Stimulated activated naive CD8-positive, alpha-beta T cell treated with anti-CD3 and anti-CD28 coated beads, Interleukin-15, amount 100 ng/mL, for 72 hours (primary cell): ENCODE data around the gene ATP2B2.

ENCODE experiments used
- ATAC-seq: fragments of 150-1000 bp; cut with Tn5 transposase; 2 replicates; pipeline ENCODE4 v1.10.0; 2021; ENCODE audit warnings: mild to moderate bottlenecking, moderate library complexity
- DNase-seq, 2 donors: peaks; one replicate each; pipeline ENCODE4 v3.0.0; 2021 to 2022
- H3K27ac Mint-ChIP-seq, 2 donors: one replicate each; pipeline ENCODE4 v1.8.0; 2022; ENCODE audit warnings: mild to moderate bottlenecking in 2 of 2, mixed read lengths in 2 of 2, moderate library complexity in 2 of 2
- H3K27me3 Mint-ChIP-seq: one replicate; pipeline ENCODE4 v1.8.0; 2022; ENCODE audit warnings: mixed read lengths
- H3K4me1 Mint-ChIP-seq: one replicate; pipeline ENCODE4 v1.8.0; 2022; ENCODE audit warnings: mild to moderate bottlenecking, mixed read lengths
- H3K4me3 Mint-ChIP-seq, 2 donors: one replicate each; pipeline ENCODE4 v1.8.0; 2022; ENCODE audit warnings: mild to moderate bottlenecking in 2 of 2, mixed read lengths in 2 of 2, moderate library complexity in 1 of 2
- H3K9me3 Mint-ChIP-seq, 2 donors: one replicate each; pipeline ENCODE4 v1.8.0; 2022; ENCODE audit warnings: mixed read lengths in 2 of 2

ATP2B2 gene

GRCh38 chr3:10339376-10339955, 165.9 kb downstream of the ATP2B2 start:
- Mint-ChIP-seq H3K27me3 (peaks cover 10% of the 10 kb centered on the region), H3K4me3 (no peak overlapping the region), H3K4me1 (peaks cover 12% of the 10 kb centered on the region), H3K27ac (no peak overlapping the region), H3K9me3 (no peaks in the 10 kb centered on the region)
- ATAC-seq (no peak), DNase-seq (no peak)

- peaks cover 4% of the 10 kb centered on the region for H3K27me3 Mint-ChIP-seq
- H3K4me1 Mint-ChIP-seq = peaks cover 6% of the 10 kb centered on the region
- DNase-seq (no peak), ATAC-seq (no peak)
- H3K27ac Mint-ChIP-seq = peak overlapping the region in 1 of 2 donors; percentile 36
- no peak overlapping the region for H3K4me3 Mint-ChIP-seq
- no peaks in the 10 kb centered on the region for H3K9me3 Mint-ChIP-seq
These were observed 166.6 kb downstream of the ATP2B2 start for GRCh38 chr3:10338591-10339353.

- no peaks in the 10 kb centered on the region for H3K9me3 Mint-ChIP-seq
- peak overlapping the region in 1 of 2 donors; percentile 3 for H3K27ac Mint-ChIP-seq
- DNase-seq (no peak), ATAC-seq (no peak)
- no peaks in the 10 kb centered on the region for H3K27me3 Mint-ChIP-seq
- peaks cover 13% of the 10 kb centered on the region for H3K4me1 Mint-ChIP-seq
- H3K4me3 Mint-ChIP-seq = no peak overlapping the region
These were observed 167.3 kb downstream of the ATP2B2 start for GRCh38 chr3:10338164-10338470.

GRCh38 chr3:10337323-10338163, 167.8 kb downstream of the ATP2B2 start:
- no peaks in the 10 kb centered on the region for H3K9me3 Mint-ChIP-seq
- peaks cover 18% of the 10 kb centered on the region for H3K4me1 Mint-ChIP-seq
- peak overlapping the region in 1 of 2 donors; percentile 3 for H3K27ac Mint-ChIP-seq
- H3K27me3 Mint-ChIP-seq = no peaks in the 10 kb centered on the region
- ATAC-seq = peak; percentile 22
- no peak for DNase-seq
- H3K4me3 Mint-ChIP-seq = no peak overlapping the region

- H3K4me1 Mint-ChIP-seq = peaks cover 24% of the 10 kb centered on the region
- H3K27ac Mint-ChIP-seq = no peak overlapping the region
- DNase-seq (no peak), ATAC-seq (no peak)
- no peaks in the 10 kb centered on the region for H3K27me3 Mint-ChIP-seq
- no peak overlapping the region for H3K4me3 Mint-ChIP-seq
- no peaks in the 10 kb centered on the region for H3K9me3 Mint-ChIP-seq
These were observed 168.6 kb downstream of the ATP2B2 start for GRCh38 chr3:10336761-10337160.

DNA sequence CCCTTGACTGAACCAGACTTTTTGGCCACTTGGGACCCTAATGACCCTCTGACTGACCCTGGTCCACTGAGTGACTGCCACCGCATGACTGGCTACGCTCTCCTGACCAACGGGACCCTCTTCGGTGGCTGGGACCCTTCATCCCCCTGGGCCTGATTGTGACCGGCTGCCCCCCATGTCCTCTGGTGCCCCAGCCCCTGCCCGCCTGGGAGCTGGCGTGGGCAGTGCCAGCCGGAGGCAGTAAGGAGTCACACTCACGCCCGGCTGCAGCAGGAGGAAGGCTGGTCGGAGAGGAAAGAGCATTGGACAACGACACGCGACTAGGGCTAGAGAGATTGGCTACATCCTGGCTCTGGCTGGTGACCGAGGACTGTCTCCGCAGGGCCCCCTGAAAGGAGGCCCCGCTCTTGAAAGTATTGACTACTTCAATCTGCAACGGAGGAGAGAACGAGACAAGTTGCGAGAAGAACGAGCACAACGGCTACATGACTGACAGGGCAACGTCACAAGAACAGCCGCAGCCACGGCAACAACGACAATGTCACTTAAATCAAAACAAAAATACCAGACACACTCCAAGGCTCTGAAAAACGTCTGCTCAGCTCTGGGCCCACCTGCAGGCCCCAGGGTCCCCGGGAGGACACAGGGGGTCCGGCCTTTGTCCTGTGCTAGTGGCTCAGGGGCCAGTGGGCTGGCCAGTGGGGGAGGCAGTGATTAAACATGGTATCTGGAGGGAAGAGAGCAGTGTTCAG, 169.3 kb downstream of the ATP2B2 start:
- no peaks in the 10 kb centered on the region for H3K27me3 Mint-ChIP-seq
- no peaks in the 10 kb centered on the region for H3K9me3 Mint-ChIP-seq
- ATAC-seq = no peak
- H3K4me1 Mint-ChIP-seq = peaks cover 24% of the 10 kb centered on the region
- no peak for DNase-seq
- H3K27ac Mint-ChIP-seq = no peak overlapping the region
- no peak overlapping the region for H3K4me3 Mint-ChIP-seq

DNA sequence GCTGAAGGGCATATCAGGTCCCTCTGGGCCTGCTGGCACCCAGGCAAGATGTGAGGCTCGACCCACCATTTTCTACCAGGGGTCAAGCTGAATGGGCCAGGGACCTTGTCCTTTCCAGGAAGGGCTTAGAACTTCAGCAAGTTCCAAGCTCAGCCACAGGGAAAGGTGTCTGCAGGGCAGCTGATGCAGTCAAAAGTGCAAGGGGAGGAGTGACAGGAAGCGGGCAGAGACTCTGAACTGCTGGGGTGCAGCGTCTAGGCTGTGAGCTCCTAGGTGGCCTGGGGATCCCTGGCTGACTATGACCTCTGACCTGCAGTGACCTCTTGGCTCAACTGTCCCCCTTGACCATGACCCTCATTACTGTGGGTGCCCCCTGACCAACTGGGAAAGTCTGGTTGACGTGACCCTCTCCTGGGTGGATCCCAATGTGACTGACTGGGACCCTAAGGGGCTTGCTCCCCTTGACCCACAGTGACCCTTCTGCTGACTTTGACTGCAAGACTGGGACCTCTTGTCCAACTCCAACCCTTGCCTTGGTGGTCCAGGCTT, 170.1 kb downstream of the ATP2B2 start:
- H3K9me3 Mint-ChIP-seq = no peaks in the 10 kb centered on the region
- no peak for ATAC-seq
- H3K4me1 Mint-ChIP-seq = peaks cover 24% of the 10 kb centered on the region
- H3K4me3 Mint-ChIP-seq = no peak overlapping the region
- DNase-seq = no peak
- peaks cover 4% of the 10 kb centered on the region for H3K27me3 Mint-ChIP-seq
- H3K27ac Mint-ChIP-seq = no peak overlapping the region

GRCh38 chr3:10334459-10334858, 170.9 kb downstream of the ATP2B2 start:
- DNase-seq = no peak
- Mint-ChIP-seq H3K9me3 (no peaks in the 10 kb centered on the region), H3K4me1 (peaks cover 24% of the 10 kb centered on the region), H3K4me3 (no peak overlapping the region), H3K27me3 (peaks cover 12% of the 10 kb centered on the region), H3K27ac (peak overlapping the region in 1 of 2 donors; percentile 16)
- ATAC-seq = no peak

DNA sequence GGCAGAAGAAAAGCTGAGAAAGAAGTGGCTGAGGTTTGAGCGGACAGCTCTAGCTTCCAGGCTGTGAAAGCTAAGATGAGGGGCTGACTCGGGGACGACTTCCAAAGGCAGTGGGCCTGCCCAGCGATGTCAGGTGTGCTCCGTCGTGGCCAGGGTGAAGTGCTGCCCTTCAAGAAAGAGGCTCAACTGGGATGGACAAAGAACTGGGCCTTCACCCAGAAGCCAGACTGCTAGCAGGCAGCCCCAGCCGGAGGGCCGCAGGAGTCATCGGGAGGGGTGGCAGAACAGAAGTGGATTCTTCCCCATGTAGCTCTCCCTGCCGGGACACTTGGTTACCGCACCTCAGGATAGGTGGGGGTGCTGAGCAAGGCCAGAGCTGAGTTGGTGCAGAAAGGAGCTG, 171.3 kb downstream of the ATP2B2 start:
- peaks cover 16% of the 10 kb centered on the region for H3K27me3 Mint-ChIP-seq
- H3K4me3 Mint-ChIP-seq = no peak overlapping the region
- DNase-seq (no peak), ATAC-seq (no peak)
- peak overlapping the region in 1 of 2 donors; percentile 5 for H3K27ac Mint-ChIP-seq
- H3K9me3 Mint-ChIP-seq = no peaks in the 10 kb centered on the region
- peaks cover 24% of the 10 kb centered on the region for H3K4me1 Mint-ChIP-seq

GRCh38 chr3:10333349-10333650, 172.1 kb downstream of the ATP2B2 start:
- no peak for DNase-seq
- Mint-ChIP-seq H3K27me3 (peaks cover 23% of the 10 kb centered on the region), H3K9me3 (no peaks in the 10 kb centered on the region), H3K27ac (no peak overlapping the region), H3K4me3 (no peak overlapping the region), H3K4me1 (peaks cover 24% of the 10 kb centered on the region)
- no peak for ATAC-seq

GRCh38 chr3:10332481-10333348, 172.7 kb downstream of the ATP2B2 start:
- Mint-ChIP-seq H3K4me1 (peaks cover 24% of the 10 kb centered on the region), H3K9me3 (no peaks in the 10 kb centered on the region), H3K27ac (peak overlapping the region in 1 of 2 donors; percentile 64), H3K27me3 (peaks cover 29% of the 10 kb centered on the region), H3K4me3 (no peak overlapping the region)
- ATAC-seq (no peak), DNase-seq (no peak)

GRCh38 chr3:10331320-10331719, 174.1 kb downstream of the ATP2B2 start:
- H3K27ac Mint-ChIP-seq = no peak overlapping the region
- H3K9me3 Mint-ChIP-seq = no peaks in the 10 kb centered on the region
- DNase-seq = no peak
- no peak for ATAC-seq
- peaks cover 24% of the 10 kb centered on the region for H3K4me1 Mint-ChIP-seq
- H3K27me3 Mint-ChIP-seq = peaks cover 41% of the 10 kb centered on the region
- no peak overlapping the region for H3K4me3 Mint-ChIP-seq

GRCh38 chr3:10330319-10330718, 175.1 kb downstream of the ATP2B2 start:
- no peaks in the 10 kb centered on the region for H3K9me3 Mint-ChIP-seq

GRCh38 chr3:10329495-10330015, 175.8 kb downstream of the ATP2B2 start:
- Mint-ChIP-seq H3K27ac (no peak overlapping the region), H3K4me3 (no peak overlapping the region), H3K27me3 (peaks cover 43% of the 10 kb centered on the region), H3K9me3 (no peaks in the 10 kb centered on the region), H3K4me1 (peaks cover 18% of the 10 kb centered on the region)
- no peak for ATAC-seq
- no peak for DNase-seq

More at GRCh38 chr3:10330319-10330718, 175.1 kb downstream of the ATP2B2 start:
- Mint-ChIP-seq H3K4me1 (peaks cover 24% of the 10 kb centered on the region), H3K4me3 (no peak overlapping the region), H3K27me3 (peaks cover 43% of the 10 kb centered on the region), H3K27ac (no peak overlapping the region)
- DNase-seq (no peak), ATAC-seq (no peak)
